ENCODE results near the gene ZNF581.
A peak's percentile ranks its signal among the peaks of the same experiment; 100 is the strongest.

Gene ZNF581

GRCh38 chr19:55621673-55622231 lies 21.7 kb upstream of the ZNF581 start:
- Histone ChIP-seq H3K27ac (ENCODE audit: low read depth, low read length) (no peak overlapping the region), H3K9ac (ENCODE audit: low read depth, low read length) (no peak overlapping the region), H3K4me3 (ENCODE audit: low read depth, low read length) (no peak overlapping the region), H3K27me3 (ENCODE audit: control insufficient read depth, insufficient read depth, low read length) (no peaks in the 10 kb centered on the region), H3K36me3 (ENCODE audit: control insufficient read depth, insufficient read depth, low read length) (peaks cover 21% of the 10 kb centered on the region), H3K4me1 (ENCODE audit: control insufficient read depth, insufficient read depth, low read length) (no peaks in the 10 kb centered on the region), H3K9me3 (ENCODE audit: control insufficient read depth, insufficient read depth, low read length) (no peaks in the 10 kb centered on the region)

- Histone ChIP-seq H3K27ac (ENCODE audit: low read depth, low read length) (no peak overlapping the region), H3K4me3 (ENCODE audit: low read depth, low read length) (no peak overlapping the region), H3K9ac (ENCODE audit: low read depth, low read length) (no peak overlapping the region), H3K9me3 (ENCODE audit: control insufficient read depth, insufficient read depth, low read length) (no peaks in the 10 kb centered on the region), H3K36me3 (ENCODE audit: control insufficient read depth, insufficient read depth, low read length) (peaks cover 16% of the 10 kb centered on the region), H3K27me3 (ENCODE audit: control insufficient read depth, insufficient read depth, low read length) (no peaks in the 10 kb centered on the region), H3K4me1 (ENCODE audit: control insufficient read depth, insufficient read depth, low read length) (no peaks in the 10 kb centered on the region)
These were observed 21.0 kb upstream of the ZNF581 start for GRCh38 chr19:55622242-55622969.

- H3K9me3 ChIP-seq (ENCODE audit: control insufficient read depth, insufficient read depth, low read length): no peaks in the 10 kb centered on the region
These were observed 20.3 kb upstream of the ZNF581 start for GRCh38 chr19:55623130-55623529.

GRCh38 chr19:55623561-55623960 lies 19.9 kb upstream of the ZNF581 start:
- no peak overlapping the region for H3K27ac ChIP-seq (ENCODE audit: low read depth, low read length)
- no peak overlapping the region for H3K9ac ChIP-seq (ENCODE audit: low read depth, low read length)
- no peaks in the 10 kb centered on the region for H3K9me3 ChIP-seq (ENCODE audit: control insufficient read depth, insufficient read depth, low read length)
- H3K27me3 ChIP-seq (ENCODE audit: control insufficient read depth, insufficient read depth, low read length): no peaks in the 10 kb centered on the region
- H3K4me3 ChIP-seq (ENCODE audit: low read depth, low read length): peak overlapping the region; percentile 45
- H3K4me1 ChIP-seq (ENCODE audit: control insufficient read depth, insufficient read depth, low read length): no peaks in the 10 kb centered on the region
- peaks cover 13% of the 10 kb centered on the region for H3K36me3 ChIP-seq (ENCODE audit: control insufficient read depth, insufficient read depth, low read length)

More at GRCh38 chr19:55623130-55623529, 20.3 kb upstream of the ZNF581 start:
- Histone ChIP-seq H3K27me3 (ENCODE audit: control insufficient read depth, insufficient read depth, low read length) (no peaks in the 10 kb centered on the region), H3K9ac (ENCODE audit: low read depth, low read length) (no peak overlapping the region), H3K27ac (ENCODE audit: low read depth, low read length) (no peak overlapping the region), H3K36me3 (ENCODE audit: control insufficient read depth, insufficient read depth, low read length) (peaks cover 13% of the 10 kb centered on the region), H3K4me1 (ENCODE audit: control insufficient read depth, insufficient read depth, low read length) (no peaks in the 10 kb centered on the region), H3K4me3 (ENCODE audit: low read depth, low read length) (no peak overlapping the region)

- Histone ChIP-seq H3K4me1 (ENCODE audit: control insufficient read depth, insufficient read depth, low read length) (no peaks in the 10 kb centered on the region), H3K9ac (ENCODE audit: low read depth, low read length) (no peak within 1 kb of the TSS), H3K27ac (ENCODE audit: low read depth, low read length) (peak within 1 kb of the TSS; percentile 98), H3K4me3 (ENCODE audit: low read depth, low read length) (peak within 1 kb of the TSS; percentile 69), H3K36me3 (ENCODE audit: control insufficient read depth, insufficient read depth, low read length) (peaks cover 13% of the 10 kb centered on the region), H3K9me3 (ENCODE audit: control insufficient read depth, insufficient read depth, low read length) (no peaks in the 10 kb centered on the region), H3K27me3 (ENCODE audit: control insufficient read depth, insufficient read depth, low read length) (no peaks in the 10 kb centered on the region)
These were observed 19.1 kb upstream of the ZNF581 start, which contains the start of gene ZNF784 for GRCh38 chr19:55624109-55625003. TSS of gene ZNF784 (minus strand) at chr19:55624566. CDS start at chr19:55624561, 5 bp downstream.

- H3K4me1 ChIP-seq (ENCODE audit: control insufficient read depth, insufficient read depth, low read length): no peaks in the 10 kb centered on the region
- peak overlapping the region; percentile 69 for H3K4me3 ChIP-seq (ENCODE audit: low read depth, low read length)
- H3K27me3 ChIP-seq (ENCODE audit: control insufficient read depth, insufficient read depth, low read length): no peaks in the 10 kb centered on the region
- H3K27ac ChIP-seq (ENCODE audit: low read depth, low read length): peak overlapping the region; percentile 98
- no peaks in the 10 kb centered on the region for H3K9me3 ChIP-seq (ENCODE audit: control insufficient read depth, insufficient read depth, low read length)
- H3K9ac ChIP-seq (ENCODE audit: low read depth, low read length): no peak overlapping the region
- H3K36me3 ChIP-seq (ENCODE audit: control insufficient read depth, insufficient read depth, low read length): peaks cover 13% of the 10 kb centered on the region
These were observed 18.5 kb upstream of the ZNF581 start for GRCh38 chr19:55625004-55625326.

GRCh38 chr19:55626350-55626749 lies 17.1 kb upstream of the ZNF581 start:
- no peaks in the 10 kb centered on the region for H3K27me3 ChIP-seq (ENCODE audit: control insufficient read depth, insufficient read depth, low read length)
- H3K36me3 ChIP-seq (ENCODE audit: control insufficient read depth, insufficient read depth, low read length): peaks cover 4% of the 10 kb centered on the region; the same call in 1 of the 2 replicates
- H3K9ac ChIP-seq (ENCODE audit: low read depth, low read length): no peak overlapping the region
- H3K27ac ChIP-seq (ENCODE audit: low read depth, low read length): no peak overlapping the region
- H3K4me3 ChIP-seq (ENCODE audit: low read depth, low read length): no peak overlapping the region
- no peaks in the 10 kb centered on the region for H3K4me1 ChIP-seq (ENCODE audit: control insufficient read depth, insufficient read depth, low read length)
- H3K9me3 ChIP-seq (ENCODE audit: control insufficient read depth, insufficient read depth, low read length): no peaks in the 10 kb centered on the region

GRCh38 chr19:55632463-55632834 lies 11.0 kb upstream of the ZNF581 start:
- H3K9me3 ChIP-seq (ENCODE audit: control insufficient read depth, insufficient read depth, low read length): no peaks in the 10 kb centered on the region
- H3K27ac ChIP-seq (ENCODE audit: low read depth, low read length): no peak overlapping the region
- H3K36me3 ChIP-seq (ENCODE audit: control insufficient read depth, insufficient read depth, low read length): no peaks in the 10 kb centered on the region
- peaks cover 6% of the 10 kb centered on the region for H3K4me1 ChIP-seq (ENCODE audit: control insufficient read depth, insufficient read depth, low read length)
- H3K9ac ChIP-seq (ENCODE audit: low read depth, low read length): no peak overlapping the region
- no peaks in the 10 kb centered on the region for H3K27me3 ChIP-seq (ENCODE audit: control insufficient read depth, insufficient read depth, low read length)
- no peak overlapping the region for H3K4me3 ChIP-seq (ENCODE audit: low read depth, low read length)

- no peaks in the 10 kb centered on the region for H3K36me3 ChIP-seq (ENCODE audit: control insufficient read depth, insufficient read depth, low read length)
- no peaks in the 10 kb centered on the region for H3K9me3 ChIP-seq (ENCODE audit: control insufficient read depth, insufficient read depth, low read length)
- H3K27me3 ChIP-seq (ENCODE audit: control insufficient read depth, insufficient read depth, low read length): no peaks in the 10 kb centered on the region
- H3K4me1 ChIP-seq (ENCODE audit: control insufficient read depth, insufficient read depth, low read length): peaks cover 6% of the 10 kb centered on the region
- no peak overlapping the region for H3K27ac ChIP-seq (ENCODE audit: low read depth, low read length)
- H3K9ac ChIP-seq (ENCODE audit: low read depth, low read length): no peak overlapping the region
- no peak overlapping the region for H3K4me3 ChIP-seq (ENCODE audit: low read depth, low read length)
These were observed 9.6 kb upstream of the ZNF581 start for GRCh38 chr19:55633861-55634260.

- peaks cover 8% of the 10 kb centered on the region for H3K4me1 ChIP-seq (ENCODE audit: control insufficient read depth, insufficient read depth, low read length)
- H3K27ac ChIP-seq (ENCODE audit: low read depth, low read length): peak overlapping the region; percentile 63
- H3K9me3 ChIP-seq (ENCODE audit: control insufficient read depth, insufficient read depth, low read length): no peaks in the 10 kb centered on the region
- no peaks in the 10 kb centered on the region for H3K27me3 ChIP-seq (ENCODE audit: control insufficient read depth, insufficient read depth, low read length)
- peak overlapping the region; percentile 88 for H3K4me3 ChIP-seq (ENCODE audit: low read depth, low read length)
- H3K9ac ChIP-seq (ENCODE audit: low read depth, low read length): peak overlapping the region; percentile 91
- H3K36me3 ChIP-seq (ENCODE audit: control insufficient read depth, insufficient read depth, low read length): no peaks in the 10 kb centered on the region
These were observed 8.1 kb upstream of the ZNF581 start for GRCh38 chr19:55635334-55635717.

Data from HUES48 (cell line).